ENCODE data around the gene CCDC136. TPM values are rescaled to one million over a fixed set of nuclear protein-coding genes. Genes with fewer than 3 reads are reported as not detected.
A peak's percentile ranks its signal among the peaks of the same experiment; 100 is the strongest.

Gene CCDC136
- 14.3 TPM for polyA plus RNA-seq (2013, experiment 1 of 2; ENCODE audit: insufficient read length)
- polyA plus RNA-seq (2013, experiment 2 of 2; ENCODE audit: insufficient read length): 14.0 TPM

DNA sequence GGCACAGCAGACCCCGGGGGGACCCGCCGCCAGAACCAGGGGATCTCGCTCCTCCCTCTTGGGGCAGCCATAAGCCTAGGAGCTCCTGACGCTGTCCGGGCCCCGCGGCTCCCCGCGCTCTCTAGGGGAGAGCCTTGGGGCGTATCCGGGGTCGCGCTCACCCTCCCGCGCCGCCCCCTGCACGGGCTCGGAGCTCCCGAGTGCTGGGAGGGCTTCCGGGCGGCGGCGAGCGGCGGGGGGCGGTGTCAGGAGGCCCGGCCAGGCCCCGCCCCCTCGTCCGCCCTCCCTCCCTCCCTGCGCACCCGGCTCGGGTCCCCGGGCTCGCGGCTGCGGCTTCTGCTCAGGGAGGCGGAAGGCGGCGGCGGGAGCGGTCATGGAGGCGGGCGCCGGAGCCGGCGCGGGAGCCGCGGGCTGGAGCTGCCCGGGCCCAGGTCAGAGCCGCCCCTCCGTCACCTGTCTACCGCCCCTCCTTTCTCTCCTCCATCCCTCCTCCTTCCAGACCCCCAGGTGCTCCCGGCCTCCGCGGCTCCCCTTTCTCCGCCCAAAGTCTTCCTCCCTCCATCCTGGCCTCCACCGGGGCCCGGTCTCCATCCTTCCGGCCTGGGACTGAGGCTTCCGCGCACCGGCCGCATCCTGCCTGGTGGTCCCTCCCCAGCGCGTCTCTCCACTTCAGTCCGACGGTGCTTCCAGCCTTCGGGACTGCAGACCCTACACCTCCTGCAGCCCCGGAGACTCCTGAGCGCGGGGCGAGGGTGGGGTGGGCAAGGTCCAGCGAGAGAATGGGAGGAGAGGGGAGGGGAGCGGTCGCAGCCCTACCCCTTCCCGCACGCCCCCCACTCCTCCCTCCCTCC is at the start of gene CCDC136:
CCDC136 (plus strand) TSS at position 848 of the 851 bp plus-strand sequence. CDS start 444 bp downstream, outside the sequence.
- DNase-seq: peak; percentile 65

DNA sequence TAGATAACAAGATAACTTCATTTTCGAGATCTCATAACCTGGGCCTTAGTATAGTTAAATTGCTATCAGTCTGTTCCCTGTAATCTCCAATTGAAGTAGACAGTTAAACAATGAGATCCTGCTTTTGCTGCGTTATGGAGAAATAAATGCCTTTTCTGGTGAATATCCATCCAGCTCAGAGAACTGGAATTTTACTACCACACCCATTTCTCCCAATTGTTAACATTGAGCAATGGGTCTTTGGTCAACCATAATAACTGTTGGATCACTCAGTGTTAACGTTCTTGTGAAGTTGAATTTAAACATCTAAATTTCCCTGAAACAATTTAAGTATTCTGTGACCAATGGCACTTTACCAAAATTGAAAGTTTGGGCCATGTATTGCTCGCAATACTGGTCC is 49.6 kb upstream of the CCDC136 start:
- peak; percentile 65 for DNase-seq

DNA sequence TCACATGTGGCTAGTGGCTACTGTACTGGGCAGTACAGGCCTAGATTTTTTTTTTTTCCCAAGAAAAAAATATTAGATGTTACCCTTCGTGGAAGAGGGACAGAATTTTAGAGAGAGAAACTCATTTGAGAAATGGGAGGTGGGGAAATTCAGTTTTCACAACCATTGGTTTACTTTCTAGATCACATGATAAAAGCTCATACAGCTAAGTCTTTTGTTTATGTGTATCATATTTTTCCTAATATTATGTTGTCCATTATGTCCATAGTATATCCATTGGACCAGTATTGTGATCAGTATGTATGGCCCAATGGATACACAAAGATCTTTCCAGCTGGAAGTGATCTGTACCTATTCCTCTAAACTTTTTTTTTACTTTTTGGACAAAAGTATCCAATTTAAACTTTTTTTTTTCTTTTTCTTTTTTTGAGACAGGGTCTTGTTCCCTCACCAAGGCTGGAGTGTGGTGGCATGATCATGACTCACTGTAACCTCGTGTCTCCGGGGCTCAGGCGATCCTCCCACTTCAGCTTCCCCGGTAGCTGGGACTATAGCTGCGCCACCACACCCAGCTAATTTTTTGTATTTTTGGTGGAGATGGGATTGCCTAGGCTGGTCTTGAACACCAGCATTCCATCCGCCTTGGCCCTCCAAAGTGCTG is 48.5 kb upstream of the CCDC136 start:
- no peak for DNase-seq

DNA sequence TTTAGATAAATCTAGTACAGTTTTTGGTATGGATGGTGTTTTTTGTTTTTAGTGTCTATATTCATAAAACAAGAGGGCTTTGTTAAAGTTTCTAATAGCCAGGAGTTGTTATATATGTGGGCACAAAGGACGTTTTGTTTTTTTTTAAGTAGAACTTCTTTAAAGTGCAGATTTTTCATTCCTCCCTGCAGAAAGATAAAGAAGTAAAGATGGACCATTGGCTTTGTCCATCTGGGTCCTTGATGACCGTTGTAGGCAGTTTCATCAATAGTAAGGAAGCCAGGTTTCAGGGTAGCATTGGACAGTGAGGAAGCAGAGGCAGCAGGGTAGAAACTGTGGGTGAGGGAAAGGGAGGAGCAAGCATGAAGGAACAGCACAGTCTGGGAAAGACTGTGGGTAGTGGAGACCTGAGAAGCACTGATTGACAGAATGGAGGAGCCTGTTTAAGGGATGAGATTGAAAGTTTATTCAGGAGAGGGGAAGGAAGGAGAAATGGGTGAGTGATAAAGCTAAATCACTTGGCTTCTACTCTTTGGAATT is 47.3 kb upstream of the CCDC136 start:
- no peak for DNase-seq

DNA sequence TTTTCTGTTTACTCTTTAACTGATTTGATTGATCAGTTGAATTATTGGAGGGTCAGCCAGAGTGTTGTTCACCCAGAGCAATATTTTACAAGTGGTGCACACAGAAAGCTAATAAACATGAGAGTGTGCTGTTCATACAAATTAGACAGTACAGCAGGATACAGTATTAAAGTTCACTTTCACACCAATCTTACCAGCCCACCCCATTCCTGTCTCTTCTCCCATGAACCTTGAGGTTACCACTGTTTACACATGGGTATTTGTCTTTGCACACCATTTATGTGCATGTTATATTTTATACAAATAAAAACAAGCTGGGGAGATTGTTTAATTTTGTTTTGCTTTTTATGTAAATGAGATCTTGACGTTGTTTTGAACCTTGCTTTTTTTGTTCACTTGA is 46.1 kb upstream of the CCDC136 start:
- no peak for DNase-seq

DNA sequence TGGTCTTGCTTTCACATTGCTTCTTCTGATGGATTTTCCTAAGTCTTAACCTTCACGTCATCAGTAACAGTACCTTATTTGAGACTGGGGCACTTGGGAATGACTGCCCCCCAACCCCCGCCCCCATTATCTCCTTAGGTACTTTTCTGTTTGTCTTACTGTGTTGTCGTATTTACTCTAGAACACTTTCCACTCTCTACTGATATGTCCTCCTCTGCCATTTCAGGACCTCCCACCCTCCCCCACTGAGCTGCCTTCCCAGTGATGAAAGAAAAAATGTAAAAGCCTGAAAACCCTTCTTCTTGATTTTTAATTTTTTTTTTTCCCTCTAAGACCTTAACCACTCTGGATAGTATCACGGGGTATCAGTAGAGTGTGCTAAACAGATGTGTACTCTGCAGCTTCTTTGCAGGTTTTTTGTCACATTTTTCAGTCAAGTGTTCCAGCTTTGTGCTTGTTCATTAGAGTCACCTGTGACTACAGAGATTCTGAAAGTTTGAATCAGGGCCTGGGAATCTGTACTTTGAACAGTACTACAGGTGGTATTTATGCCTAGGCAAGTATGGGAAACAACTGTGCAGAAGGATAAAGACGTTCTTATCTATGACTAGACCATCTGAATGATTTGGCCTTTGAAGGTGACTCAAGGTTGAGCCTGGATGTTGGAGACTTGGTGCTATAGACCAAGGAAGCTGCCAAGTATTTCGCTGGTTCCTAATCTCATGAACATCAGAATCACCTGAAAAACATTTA is 44.3 kb upstream of the CCDC136 start:
- DNase-seq: no peak

DNA sequence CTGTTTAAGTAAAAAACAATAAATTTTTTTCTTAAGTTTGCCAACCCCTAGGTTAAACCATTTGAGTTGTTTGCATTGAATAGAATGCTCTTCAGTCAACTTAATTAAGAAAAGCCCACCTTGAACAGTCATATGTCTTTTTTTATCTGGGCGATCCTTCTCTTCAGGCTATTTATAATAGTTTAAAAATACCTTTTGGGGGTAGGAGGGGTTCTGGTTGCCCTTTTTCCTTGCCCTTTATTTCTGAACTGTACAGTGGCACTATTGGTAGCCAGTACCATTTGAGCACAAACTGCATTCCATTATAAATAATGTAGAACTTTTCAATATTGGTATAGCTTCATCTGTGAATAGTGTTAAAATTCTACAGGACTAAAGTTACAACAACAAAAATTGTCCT is 39.5 kb upstream of the CCDC136 start:
- DNase-seq: no peak

DNA sequence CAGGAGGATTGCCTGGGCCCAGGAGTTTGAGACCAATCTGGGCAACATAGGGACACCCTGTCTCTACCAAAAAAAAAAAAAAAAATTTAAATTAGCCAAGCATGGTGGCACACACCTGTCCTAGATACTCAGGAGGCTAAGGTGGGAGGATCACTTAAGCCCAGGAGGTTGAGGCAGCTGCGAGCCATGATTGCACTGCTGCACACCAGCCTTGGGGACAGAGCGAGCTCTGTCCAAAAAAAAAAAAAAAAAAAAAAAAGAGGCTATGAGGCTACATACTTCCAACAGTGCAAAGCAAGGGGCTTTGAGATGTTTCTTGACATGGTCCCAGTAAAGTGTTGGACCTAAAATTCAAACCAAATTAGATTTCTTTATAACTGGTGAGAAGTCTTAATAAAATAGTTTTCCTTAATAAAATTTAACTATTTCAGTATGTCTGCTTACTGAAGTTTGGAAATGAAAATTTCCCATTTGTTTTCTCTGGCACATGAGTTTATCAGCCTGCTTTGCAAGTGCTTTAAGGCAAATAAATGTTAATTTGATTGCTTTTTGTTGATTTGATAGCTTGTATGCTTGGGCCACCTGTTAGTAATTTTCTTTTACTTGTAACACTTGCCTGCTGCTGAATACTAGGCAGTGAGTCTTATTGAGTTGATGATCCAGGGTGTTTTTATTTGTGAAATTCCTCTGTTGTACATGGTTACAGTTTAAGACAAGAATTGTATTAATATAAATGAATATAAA is 36.5 kb upstream of the CCDC136 start:
- DNase-seq: no peak

DNA sequence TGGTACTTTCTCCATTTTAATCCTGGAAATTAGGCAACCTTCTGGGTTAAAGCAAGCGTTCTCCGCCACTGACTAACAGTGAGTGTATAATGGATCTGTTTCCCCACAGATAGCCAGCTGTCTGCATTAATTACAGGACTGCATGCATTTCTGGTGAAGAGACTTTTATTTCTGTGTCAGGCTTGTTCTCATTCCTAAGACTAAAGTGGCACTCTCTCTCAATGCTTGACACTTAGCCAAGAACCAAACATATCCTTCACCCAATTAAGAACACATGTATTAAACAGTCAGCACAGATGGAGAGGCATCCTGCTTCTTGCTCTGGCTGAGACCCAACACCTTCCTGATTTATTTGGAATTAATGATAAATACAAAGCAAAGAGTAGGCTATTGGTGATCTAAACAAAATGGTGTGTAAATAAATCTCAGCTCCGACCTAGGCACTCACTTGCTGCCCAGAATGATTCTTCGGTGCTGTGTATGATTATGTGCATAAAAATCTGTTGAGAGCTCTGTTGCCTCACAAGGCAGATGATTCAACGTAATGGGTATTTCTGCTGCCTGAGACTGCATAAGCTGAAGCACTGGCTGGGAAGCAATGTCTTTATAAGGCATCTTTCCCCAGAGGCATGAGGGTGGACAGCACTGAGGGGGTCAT is 35.8 kb upstream of the CCDC136 start:
- DNase-seq: peak; percentile 98

DNA sequence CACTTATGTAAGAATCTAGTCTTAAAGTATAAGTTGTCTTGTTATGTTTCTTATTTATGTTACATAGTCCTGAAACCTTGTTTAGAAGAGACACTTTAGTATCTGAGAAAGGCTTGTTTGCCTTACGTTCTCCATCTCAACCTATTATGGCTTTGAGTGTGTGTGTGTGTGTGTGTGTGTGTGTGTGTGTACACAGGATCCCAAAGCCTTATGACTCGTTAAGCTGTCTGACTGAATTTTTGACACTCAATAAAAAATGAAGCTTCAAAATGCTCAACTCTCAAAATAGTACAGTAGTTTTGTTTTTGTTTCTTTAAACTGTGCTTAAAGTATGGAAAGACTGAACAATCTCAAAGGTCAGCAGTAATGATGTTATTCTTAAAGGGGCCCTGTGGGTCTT is 34.6 kb upstream of the CCDC136 start:
- peak; percentile 51 for DNase-seq

DNA sequence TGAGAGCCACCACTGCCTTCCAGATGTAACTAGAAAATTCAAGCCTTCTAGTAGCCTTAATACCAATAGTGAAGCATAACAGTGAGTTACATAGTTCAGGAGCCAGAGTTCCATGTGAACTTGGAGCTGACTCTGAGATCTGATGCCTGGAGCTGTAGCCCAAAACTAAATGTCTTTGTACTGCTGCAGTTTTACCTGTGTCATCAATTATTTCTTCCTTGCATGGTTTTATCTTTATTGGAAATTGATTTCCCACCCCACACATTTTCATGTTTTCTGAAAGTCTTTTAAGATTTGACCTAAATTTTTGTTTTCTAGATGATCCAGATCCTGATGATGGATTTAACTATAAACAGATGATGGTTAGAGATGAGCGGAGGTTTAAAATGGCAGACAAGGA is 33.2 kb upstream of the CCDC136 start:
- DNase-seq: no peak

DNA sequence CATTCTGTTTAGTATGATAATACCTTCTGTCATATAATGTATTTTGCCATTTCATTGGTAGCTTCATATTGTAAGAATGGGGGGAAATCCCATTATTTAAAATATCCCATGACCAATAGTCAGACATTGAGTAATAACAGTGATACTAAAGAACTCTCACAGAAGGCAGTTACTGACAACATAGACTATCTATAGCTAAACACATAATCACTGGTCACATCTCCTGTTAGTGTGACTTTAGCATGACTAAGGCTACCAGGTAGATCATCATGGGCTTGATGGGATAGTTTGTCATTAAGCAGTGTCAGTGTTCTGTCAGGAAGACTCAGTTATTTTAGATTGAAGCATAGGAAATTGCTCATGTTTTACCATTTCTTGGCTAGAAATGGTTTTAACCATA is 32.5 kb upstream of the CCDC136 start:
- DNase-seq: no peak

DNA sequence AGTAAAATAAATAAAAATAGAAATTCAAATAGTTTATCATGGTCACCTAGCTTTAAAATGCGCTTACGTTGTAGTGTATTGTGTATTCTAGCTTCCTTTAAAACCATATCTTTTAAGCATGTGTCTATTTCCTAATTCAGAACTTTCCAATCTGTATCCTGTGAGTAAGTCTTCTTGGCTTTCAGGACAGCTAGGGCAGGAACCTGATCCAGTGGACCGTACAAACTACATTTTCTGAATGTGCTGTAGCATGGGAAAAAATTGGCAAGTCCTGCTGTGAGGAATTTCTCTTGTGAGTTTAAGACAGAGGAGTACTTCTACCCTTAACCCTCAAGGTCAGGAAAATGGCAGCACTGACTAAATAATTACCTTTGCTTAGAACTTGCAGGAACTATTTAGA is 28.2 kb upstream of the CCDC136 start:
- no peak for DNase-seq

DNA sequence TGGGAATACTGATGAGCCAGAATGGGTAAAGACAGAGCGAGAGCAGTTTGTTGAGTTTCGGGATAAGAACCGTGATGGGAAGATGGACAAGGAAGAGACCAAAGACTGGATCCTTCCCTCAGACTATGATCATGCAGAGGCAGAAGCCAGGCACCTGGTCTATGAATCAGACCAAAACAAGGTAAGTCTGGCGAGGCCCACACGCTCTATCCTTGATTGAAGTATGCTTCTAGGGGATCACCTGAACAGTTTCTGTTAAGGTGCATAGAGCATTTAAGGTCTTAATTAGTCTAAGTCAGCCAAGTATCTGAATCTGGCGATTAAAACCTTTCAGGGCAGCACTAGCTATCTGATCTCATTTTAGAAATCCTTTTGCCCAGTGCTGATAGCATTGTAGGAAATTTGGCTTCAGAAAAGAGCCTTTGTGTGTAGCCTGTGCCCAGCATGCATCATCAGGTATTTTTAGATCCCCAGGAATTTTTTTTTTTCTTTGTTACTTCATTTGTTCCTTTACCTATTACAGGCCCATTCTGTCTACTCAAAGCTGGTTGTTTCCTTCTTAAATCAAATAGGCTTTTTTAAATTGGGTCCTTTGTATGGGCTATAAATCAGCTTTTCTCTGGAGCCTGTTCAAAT is 24.2 kb upstream of the CCDC136 start:
- DNase-seq: no peak

DNA sequence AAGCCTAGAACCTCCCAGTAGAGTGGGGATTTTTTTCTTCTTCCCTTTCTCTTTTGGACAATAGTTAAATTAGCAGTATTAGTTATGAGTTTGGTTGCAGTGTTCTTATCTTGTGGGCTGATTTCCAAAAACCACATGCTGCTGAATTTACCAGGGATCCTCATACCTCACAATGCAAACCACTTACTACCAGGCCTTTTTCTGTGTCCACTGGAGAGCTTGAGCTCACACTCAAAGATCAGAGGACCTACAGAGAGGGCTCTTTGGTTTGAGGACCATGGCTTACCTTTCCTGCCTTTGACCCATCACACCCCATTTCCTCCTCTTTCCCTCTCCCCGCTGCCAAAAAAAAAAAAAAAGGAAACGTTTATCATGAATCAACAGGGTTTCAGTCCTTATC is 21.5 kb upstream of the CCDC136 start:
- DNase-seq: no peak

DNA sequence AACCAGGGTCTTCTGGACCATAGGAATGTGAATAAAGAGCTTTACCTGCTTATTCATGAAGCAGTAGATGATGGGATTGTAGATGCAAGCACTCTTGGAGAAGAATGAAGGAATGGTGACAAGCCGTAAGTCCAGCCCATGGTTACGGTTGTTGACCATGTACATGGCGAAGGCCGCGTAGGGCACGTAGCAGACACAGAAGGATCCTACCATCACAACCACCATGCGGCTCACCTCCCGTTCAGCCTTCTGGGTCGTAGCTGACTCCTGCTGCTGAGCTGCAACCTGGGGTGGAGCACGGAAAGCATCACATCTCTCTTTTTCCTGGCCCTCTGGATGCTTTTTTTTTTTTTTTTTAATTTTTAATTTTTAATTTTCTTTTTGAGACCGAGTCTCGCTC is 18.2 kb upstream of the CCDC136 start:
- DNase-seq: no peak

DNA sequence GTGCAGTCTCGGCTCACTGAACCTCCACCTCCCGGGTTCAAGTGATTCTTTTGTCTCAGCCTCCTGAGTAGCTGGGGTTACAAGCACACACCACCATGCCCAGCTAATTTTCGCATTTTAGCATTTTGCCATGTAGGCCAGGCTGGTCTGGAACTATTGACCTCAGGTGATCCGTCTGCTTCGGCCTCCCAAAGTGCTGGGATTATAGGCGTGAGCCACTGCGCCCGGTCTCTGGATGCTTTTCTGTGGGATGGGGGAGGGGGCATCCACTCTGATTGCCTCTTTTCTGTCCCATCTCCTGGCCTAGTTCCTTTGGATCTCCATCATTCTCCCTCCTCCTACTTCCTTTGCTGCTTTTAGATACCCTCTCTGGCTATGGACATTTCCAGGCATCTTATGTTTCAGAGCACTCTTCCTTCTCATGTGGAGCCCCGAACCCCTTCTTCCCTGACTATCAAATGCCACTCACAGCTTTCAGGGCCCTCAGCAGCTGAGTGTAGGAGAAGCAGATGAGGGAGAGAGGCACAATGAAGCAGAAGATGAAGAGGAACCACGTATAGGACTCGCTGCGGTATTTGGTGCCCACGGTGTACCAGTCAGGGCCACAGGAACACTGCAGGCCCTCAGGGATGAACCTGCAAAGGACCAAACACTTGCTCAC is 17.6 kb upstream of the CCDC136 start:
- no peak for DNase-seq

DNA sequence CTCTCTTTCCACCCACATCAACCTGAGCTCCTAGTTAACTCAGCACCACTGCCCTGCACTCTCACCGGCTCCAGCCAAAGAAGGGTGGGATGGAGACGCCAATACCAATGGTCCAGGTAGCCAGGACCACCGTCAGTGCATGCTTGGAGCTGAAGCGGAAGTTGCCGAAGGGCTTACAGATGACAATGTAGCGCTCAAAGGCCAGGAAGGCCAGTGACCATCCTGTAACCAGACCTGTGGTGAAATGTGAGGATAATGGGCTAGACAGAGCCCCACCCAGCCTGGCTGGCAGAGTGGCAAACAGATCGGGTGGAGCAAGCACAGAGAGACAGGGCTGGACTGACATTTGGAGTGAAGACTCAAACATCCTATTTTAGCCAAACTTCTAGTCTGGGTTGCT is 16.8 kb upstream of the CCDC136 start:
- DNase-seq: no peak

DNA sequence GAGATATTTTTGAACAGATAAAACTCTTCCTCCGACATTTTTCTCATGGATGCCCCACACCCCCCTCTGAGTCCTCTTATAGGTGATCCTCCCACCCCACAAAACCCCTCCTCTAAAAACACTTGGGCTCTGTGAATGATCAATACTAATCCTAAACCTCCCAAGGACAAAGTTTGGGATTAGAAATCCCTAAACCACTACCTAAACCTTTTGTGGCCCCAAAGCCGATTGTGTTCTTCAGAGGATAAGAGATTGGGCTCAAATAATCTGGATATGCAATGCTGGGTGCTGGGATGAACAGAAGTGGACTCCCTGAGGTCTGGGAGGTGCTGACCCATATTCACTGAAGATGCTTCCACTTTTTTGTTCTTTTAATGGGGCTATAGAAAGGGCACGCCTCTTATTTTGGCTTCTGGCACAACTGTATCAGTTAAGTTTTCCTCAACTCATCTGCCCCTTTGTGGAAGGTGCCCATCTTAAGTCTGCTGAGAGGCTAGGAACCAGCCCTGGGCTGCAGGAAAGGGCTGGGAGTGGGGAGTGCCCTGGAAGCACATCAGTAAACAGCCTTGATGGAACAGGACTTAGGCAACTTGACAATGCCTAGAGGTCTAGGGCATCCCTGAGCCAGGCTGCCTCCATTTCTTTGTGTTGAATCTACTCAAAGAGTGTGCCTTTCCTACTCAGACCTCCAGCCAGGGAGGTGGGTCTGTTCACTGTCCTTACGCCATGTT is 15.9 kb upstream of the CCDC136 start, which contains the start of gene OPN1SW:
OPN1SW (minus strand) TSS at position 51 of the 731 bp plus-strand sequence; CDS start at position 38, 13 bp downstream.
- DNase-seq: no peak
